GM08714 (cell line): ENCODE results near the gene VAMP3.

ENCODE experiments used
- H3K4me3 ChIP-seq: fragments of 200-500 bp; sonication (Bioruptor generic); 2 replicates; pipeline ENCODE4 v1.5.1; 2014; ENCODE audit warnings: mild to moderate bottlenecking, low read length, inconsistent platforms
- ZNF274 ChIP-seq: IDR thresholded peaks from 2 replicates; pipeline ENCODE4 v1.6.1; 2012; ENCODE audit warnings: mild to moderate bottlenecking, low read depth, low read length

The VAMP3 gene

DNA sequence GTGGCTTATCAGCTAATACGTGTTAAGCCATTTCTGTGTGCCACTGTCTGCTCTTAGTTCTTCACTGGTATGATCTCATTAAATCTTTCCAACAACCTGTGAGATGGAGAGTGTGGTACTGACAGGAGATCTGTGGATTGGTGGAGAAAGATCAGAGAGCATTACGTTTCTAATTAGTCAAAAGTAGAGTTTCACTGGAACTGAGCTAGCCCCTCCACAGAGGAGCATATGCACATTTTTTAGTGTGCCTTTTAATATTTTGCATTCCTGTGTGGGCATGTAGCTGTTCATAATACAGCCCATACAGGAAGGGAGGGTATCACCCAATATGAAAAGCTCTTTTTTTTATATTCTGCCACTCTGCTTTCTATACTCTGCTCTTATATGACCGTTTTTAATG, 50.2 kb downstream of the VAMP3 start:
- no peak overlapping the region for H3K4me3 ChIP-seq
- TF ChIP-seq ZNF274: no peak

DNA sequence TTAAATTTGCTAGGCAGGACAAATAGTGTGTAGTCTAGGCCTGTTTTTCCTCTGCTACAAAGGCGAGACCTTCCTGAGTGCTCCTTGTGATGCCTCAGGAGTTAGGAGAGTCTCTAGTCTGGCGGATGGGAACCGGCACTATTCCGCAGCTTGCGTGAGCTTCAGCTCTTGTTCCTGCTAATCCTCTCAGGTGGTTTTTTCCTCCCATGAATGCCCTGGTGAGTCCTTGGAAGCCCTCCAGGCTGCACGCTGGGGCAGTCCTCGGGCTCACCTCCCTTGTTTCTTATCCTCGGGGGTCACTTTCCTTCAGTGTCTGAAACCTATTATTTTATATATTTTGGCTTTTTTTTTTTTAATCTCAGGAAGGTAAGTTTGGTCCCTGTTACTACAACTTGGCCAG, 53.6 kb downstream of the VAMP3 start:
- no peak overlapping the region for H3K4me3 ChIP-seq
- TF ChIP-seq ZNF274: no peak

DNA sequence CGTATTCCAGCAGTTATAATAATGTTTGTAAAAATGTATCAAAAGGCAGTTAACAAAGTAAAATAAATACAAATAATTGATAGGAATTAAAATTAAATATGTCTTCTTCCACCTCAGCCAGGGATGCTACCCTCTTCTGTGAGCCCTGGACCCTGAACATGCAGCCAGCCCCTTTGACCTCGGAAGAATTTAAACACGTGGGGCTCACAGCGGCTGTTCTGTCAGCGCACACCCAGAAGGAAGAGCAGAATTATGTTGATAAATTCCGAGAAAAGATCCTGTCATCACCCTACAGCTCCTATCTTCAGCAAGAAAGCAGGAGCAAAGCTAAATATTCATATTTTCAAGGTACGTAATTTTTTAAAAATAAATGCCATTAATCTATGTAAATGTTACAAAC, 55.3 kb downstream of the VAMP3 start:
- peak overlapping the region; percentile 79 for H3K4me3 ChIP-seq
- no peak for TF ChIP-seq ZNF274

DNA sequence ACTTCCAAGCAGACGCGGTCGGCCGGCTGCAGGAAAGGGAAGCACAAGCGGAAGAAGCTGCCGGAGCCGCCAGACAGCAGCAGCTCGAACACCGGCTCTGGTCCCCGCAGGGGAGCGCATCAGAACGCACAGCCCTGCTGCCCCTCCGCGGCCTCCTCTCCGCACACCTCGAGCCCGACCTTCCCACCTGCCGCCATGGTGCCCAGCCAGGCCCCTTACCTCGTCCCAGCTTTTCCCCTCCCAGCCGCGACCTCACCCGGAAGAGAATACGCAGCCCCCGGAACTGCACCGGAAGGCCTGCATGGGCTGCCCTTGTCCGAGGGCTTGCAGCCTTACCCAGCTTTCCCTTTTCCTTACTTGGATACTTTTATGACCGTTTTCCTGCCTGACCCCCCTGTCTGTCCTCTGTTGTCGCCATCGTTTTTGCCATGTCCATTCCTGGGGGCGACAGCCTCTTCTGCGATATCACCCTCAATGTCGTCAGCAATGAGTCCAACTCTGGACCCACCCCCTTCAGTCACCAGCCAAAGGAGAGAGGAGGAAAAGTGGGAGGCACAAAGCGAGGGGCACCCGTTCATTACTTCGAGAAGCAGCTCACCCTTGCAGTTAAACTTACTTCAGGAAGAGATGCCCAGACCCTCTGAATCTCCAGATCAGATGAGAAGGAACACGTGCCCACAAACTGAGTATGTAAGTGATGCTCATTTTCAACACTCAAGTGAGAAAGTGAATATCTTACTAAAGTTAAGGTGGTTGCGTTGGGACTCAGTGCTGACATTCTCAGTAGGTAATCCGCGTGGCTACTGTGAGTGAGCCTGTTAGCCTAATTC, 56.2 kb downstream of the VAMP3 start:
- TF ChIP-seq ZNF274: no peak
- H3K4me3 ChIP-seq: peak overlapping the region; percentile 79
